ENCODE results near the gene EPHB2.

EPHB2 gene

DNA sequence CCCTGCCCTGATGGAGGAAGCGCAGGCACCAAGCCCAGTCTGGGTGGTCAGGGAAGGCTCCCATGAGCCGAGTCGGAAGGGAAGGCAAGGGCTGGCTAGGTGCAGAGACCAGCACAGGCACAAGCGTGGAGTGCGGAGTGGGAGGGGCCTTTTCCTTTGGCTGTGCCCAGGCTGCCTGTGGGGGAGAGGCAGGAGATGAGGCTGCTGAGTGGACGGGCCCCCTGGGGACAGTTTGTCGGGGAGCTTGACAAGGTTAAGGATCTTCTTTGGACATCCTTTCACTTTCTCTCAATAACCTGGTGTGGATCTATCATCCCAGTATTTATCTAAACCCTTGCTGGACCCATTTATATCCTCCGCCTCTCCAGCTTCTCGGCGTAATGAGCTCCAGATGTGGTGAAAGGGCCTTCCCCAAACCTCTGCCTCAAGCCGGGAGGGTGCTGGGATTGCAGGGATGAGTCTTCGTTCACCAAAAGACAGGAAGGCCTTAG lies 42.9 kb downstream of the EPHB2 start:
- Histone ChIP-seq H3K36me3 (ENCODE audit: control insufficient read depth, insufficient read depth, low read length) (no peaks in the 10 kb centered on the region), H3K27ac (ENCODE audit: low read depth, low read length) (no peak overlapping the region), H3K9me3 (ENCODE audit: control insufficient read depth, insufficient read depth, low read depth, low read length) (no peaks in the 10 kb centered on the region), H3K4me1 (ENCODE audit: control insufficient read depth, insufficient read depth, low read length) (peaks cover 15% of the 10 kb centered on the region; the same call in 1 of the 2 replicates), H3K9ac (ENCODE audit: low read length) (no peak overlapping the region), H3K4me3 (ENCODE audit: low read depth, low read length) (no peak overlapping the region), H3K27me3 (ENCODE audit: control insufficient read depth, insufficient read depth, low read length) (no peaks in the 10 kb centered on the region)

DNA sequence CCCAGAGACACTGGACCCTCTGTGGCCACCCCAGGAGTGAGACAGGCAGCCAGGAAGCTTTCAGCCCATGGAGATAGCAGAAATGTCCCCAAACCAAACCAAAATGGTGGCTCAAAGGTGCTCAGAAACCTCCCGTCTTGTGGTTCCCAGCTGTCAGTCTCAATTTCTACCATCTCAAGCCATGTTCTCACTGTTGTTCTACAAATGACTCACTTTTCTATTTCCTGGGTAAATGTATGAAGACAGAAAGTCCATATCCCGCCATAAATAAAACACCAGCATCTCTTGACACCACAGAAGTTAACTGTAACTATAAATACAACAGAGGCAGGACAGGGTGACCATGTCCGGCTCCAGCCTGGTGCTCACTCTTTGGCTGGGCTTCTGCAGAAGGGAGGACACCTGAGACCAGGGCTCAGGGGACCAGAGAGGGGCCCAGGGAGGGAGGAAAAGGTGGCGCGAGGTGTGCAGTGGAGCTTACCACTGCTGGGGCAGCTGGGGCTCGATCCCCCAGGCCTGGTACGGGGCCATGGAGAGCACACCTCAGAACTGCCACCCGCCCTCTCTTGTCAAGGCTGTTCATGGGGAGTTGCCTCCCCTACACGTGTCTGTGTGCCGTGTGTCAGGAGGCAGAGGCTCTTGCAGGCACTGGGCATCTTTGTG lies 43.6 kb downstream of the EPHB2 start:
- H3K4me3 ChIP-seq (ENCODE audit: low read depth, low read length), result no peak overlapping the region
- H3K9ac ChIP-seq (ENCODE audit: low read length), result no peak overlapping the region
- H3K4me1 ChIP-seq (ENCODE audit: control insufficient read depth, insufficient read depth, low read length), result peaks cover 15% of the 10 kb centered on the region; the same call in 1 of the 2 replicates
- no peaks in the 10 kb centered on the region for H3K36me3 ChIP-seq (ENCODE audit: control insufficient read depth, insufficient read depth, low read length)
- no peak overlapping the region for H3K27ac ChIP-seq (ENCODE audit: low read depth, low read length)
- H3K27me3 ChIP-seq (ENCODE audit: control insufficient read depth, insufficient read depth, low read length), result no peaks in the 10 kb centered on the region
- H3K9me3 ChIP-seq (ENCODE audit: control insufficient read depth, insufficient read depth, low read depth, low read length), result no peaks in the 10 kb centered on the region

DNA sequence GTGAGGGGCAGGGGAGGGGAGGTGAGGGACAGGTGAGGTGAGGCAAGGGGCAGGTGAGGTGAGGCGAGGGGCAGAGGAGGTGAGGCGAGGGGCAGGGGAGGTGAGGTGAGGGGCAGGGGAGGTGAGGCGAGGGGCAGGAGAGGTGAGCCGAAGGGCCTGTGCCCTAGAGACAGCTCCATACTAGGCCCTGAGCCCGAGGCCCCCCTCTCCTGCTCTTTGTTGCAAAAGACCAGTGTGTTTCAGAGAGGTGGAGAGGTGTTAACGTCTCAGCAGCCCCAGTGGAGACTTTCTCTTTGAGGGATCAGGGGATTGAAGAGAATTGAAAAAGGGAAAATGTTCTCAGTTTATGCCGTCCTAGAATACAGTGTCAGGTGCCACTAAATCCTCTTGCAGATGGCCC lies 44.2 kb downstream of the EPHB2 start:
- Histone ChIP-seq H3K27me3 (ENCODE audit: control insufficient read depth, insufficient read depth, low read length) (no peaks in the 10 kb centered on the region), H3K4me1 (ENCODE audit: control insufficient read depth, insufficient read depth, low read length) (peaks cover 15% of the 10 kb centered on the region; the same call in 1 of the 2 replicates), H3K27ac (ENCODE audit: low read depth, low read length) (no peak overlapping the region), H3K9me3 (ENCODE audit: control insufficient read depth, insufficient read depth, low read depth, low read length) (no peaks in the 10 kb centered on the region), H3K36me3 (ENCODE audit: control insufficient read depth, insufficient read depth, low read length) (no peaks in the 10 kb centered on the region), H3K4me3 (ENCODE audit: low read depth, low read length) (no peak overlapping the region), H3K9ac (ENCODE audit: low read length) (no peak overlapping the region)

DNA sequence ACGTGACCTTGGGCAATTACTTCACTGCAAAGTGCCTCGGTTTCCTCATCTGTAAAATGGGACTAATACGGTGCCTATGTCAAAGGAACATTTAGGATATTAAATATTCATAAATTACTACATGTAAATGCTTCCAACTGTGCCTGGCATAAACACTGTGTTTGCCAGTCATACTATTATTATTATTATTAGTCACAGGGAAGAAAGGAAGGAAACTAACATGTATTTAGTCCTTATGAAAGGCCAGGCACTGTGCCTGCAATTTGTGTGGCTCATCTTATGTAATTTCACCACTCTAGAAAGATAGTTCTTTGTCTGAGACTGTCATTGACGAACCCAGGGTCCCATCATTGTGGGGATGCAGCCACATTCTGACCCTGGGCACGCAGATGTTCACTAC lies 45.0 kb downstream of the EPHB2 start:
- peaks cover 13% of the 10 kb centered on the region; the same call in 1 of the 2 replicates for H3K4me1 ChIP-seq (ENCODE audit: control insufficient read depth, insufficient read depth, low read length)
- H3K9me3 ChIP-seq (ENCODE audit: control insufficient read depth, insufficient read depth, low read depth, low read length), result no peaks in the 10 kb centered on the region
- no peaks in the 10 kb centered on the region for H3K36me3 ChIP-seq (ENCODE audit: control insufficient read depth, insufficient read depth, low read length)
- H3K9ac ChIP-seq (ENCODE audit: low read length), result no peak overlapping the region
- H3K4me3 ChIP-seq (ENCODE audit: low read depth, low read length), result no peak overlapping the region
- no peak overlapping the region for H3K27ac ChIP-seq (ENCODE audit: low read depth, low read length)
- H3K27me3 ChIP-seq (ENCODE audit: control insufficient read depth, insufficient read depth, low read length), result no peaks in the 10 kb centered on the region

DNA sequence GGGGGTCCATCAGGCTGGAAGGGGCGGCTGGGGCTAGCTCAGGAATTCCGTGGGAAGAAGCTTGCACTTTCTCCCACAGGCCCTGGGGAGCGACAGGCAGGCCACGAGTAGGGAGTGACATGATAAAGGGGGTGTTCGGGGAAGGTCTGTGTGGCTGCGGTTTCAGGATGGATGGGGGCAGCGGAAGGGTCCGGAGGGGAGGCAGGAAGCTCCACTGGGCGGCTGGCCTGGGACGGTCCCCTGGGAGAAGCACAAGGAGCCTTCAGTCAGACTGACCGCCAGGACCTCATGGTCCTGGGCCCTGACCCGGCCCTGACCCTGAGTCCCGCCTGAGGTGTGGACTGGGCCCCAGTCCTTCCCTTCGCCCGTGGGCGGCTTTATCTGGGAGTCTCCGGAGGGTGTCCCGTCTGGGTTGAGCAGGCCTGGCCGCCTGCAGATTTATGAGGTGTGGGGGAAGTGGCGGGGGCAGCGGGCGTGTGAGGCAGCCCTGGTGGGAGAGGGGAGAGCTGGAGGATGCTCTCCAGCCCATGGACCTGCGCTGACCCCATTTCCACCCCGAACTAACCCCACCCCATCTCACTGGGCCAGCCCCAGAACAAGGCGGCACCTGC lies 45.6 kb downstream of the EPHB2 start:
- Histone ChIP-seq H3K27me3 (ENCODE audit: control insufficient read depth, insufficient read depth, low read length) (no peaks in the 10 kb centered on the region), H3K4me3 (ENCODE audit: low read depth, low read length) (no peak overlapping the region), H3K9me3 (ENCODE audit: control insufficient read depth, insufficient read depth, low read depth, low read length) (no peaks in the 10 kb centered on the region), H3K36me3 (ENCODE audit: control insufficient read depth, insufficient read depth, low read length) (no peaks in the 10 kb centered on the region), H3K27ac (ENCODE audit: low read depth, low read length) (no peak overlapping the region), H3K4me1 (ENCODE audit: control insufficient read depth, insufficient read depth, low read length) (peaks cover 7% of the 10 kb centered on the region; the same call in 1 of the 2 replicates), H3K9ac (ENCODE audit: low read length) (no peak overlapping the region)

DNA sequence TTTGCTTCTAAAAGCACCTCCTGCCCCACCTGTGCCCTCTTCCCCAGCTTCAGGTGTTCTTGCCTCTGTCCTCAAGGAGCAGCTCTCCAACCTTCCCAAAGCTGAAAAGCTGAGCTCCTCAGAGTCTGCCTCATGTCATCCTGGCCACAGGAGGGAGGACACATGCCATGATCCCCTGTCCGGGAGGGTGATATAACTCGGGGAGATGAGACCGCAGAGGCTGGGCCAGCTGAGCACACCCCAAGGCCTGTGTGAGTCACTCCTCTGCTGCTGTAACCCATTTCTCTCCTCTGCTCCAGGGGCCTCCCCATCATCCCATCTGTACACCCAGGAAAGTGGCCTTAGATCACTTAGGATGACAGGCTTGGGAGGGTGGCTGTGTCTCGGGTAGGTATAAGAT lies 49.8 kb downstream of the EPHB2 start:
- Histone ChIP-seq H3K9ac (ENCODE audit: low read length) (no peak overlapping the region), H3K36me3 (ENCODE audit: control insufficient read depth, insufficient read depth, low read length) (no peaks in the 10 kb centered on the region), H3K27ac (ENCODE audit: low read depth, low read length) (no peak overlapping the region), H3K4me1 (ENCODE audit: control insufficient read depth, insufficient read depth, low read length) (peaks cover 7% of the 10 kb centered on the region; the same call in 1 of the 2 replicates), H3K9me3 (ENCODE audit: control insufficient read depth, insufficient read depth, low read depth, low read length) (no peaks in the 10 kb centered on the region), H3K4me3 (ENCODE audit: low read depth, low read length) (no peak overlapping the region), H3K27me3 (ENCODE audit: control insufficient read depth, insufficient read depth, low read length) (no peaks in the 10 kb centered on the region; the same call in 1 of the 2 replicates)

DNA sequence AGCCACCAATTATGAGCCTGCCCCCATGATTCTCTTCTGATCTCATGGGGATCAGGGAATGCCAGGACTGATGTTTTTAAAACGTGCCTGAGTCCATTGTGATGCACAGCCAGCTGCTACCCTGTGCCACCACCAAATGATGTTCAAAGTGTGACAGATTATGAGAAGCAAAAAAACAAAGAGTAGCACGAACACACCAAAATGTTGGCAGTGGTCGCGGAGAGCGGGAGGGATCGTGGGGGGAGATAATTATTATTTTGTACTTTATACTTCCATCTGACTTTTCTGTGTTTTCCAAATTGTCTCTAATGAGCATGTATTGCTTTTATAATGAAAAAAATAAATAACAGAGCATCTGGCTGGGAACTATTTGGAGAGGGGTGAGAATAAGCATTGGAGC lies 50.5 kb downstream of the EPHB2 start:
- H3K4me1 ChIP-seq (ENCODE audit: control insufficient read depth, insufficient read depth, low read length), result peaks cover 7% of the 10 kb centered on the region; the same call in 1 of the 2 replicates
- H3K9me3 ChIP-seq (ENCODE audit: control insufficient read depth, insufficient read depth, low read depth, low read length), result no peaks in the 10 kb centered on the region
- no peak overlapping the region for H3K9ac ChIP-seq (ENCODE audit: low read length)
- H3K27ac ChIP-seq (ENCODE audit: low read depth, low read length), result no peak overlapping the region
- H3K27me3 ChIP-seq (ENCODE audit: control insufficient read depth, insufficient read depth, low read length), result no peaks in the 10 kb centered on the region; the same call in 1 of the 2 replicates
- no peaks in the 10 kb centered on the region for H3K36me3 ChIP-seq (ENCODE audit: control insufficient read depth, insufficient read depth, low read length)
- H3K4me3 ChIP-seq (ENCODE audit: low read depth, low read length), result no peak overlapping the region

DNA sequence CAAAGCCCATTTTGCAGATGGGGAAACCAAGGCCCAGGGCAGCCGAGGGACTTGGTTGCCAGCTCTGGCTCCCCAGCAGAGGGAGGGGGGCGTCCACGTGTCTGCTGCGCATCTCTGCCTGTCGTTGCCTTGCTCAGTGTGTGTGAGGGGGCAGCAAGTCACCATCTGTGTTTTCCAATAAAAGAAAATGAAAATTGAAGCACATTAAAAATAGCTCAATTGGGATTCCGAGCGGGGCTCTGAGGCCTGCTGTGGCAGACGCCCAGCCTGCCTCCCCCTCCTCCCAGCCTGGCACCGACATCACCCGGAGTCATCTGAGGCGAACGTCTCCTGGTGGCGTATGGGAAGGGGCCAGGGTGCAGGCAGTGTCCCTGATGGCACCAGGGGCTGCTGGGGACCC lies 51.2 kb downstream of the EPHB2 start:
- no peaks in the 10 kb centered on the region for H3K9me3 ChIP-seq (ENCODE audit: control insufficient read depth, insufficient read depth, low read depth, low read length)
- H3K36me3 ChIP-seq (ENCODE audit: control insufficient read depth, insufficient read depth, low read length), result no peaks in the 10 kb centered on the region
- no peaks in the 10 kb centered on the region; the same call in 1 of the 2 replicates for H3K27me3 ChIP-seq (ENCODE audit: control insufficient read depth, insufficient read depth, low read length)
- H3K4me1 ChIP-seq (ENCODE audit: control insufficient read depth, insufficient read depth, low read length), result peaks cover 7% of the 10 kb centered on the region; the same call in 1 of the 2 replicates
- no peak overlapping the region for H3K9ac ChIP-seq (ENCODE audit: low read length)
- no peak overlapping the region for H3K4me3 ChIP-seq (ENCODE audit: low read depth, low read length)
- no peak overlapping the region for H3K27ac ChIP-seq (ENCODE audit: low read depth, low read length)

DNA sequence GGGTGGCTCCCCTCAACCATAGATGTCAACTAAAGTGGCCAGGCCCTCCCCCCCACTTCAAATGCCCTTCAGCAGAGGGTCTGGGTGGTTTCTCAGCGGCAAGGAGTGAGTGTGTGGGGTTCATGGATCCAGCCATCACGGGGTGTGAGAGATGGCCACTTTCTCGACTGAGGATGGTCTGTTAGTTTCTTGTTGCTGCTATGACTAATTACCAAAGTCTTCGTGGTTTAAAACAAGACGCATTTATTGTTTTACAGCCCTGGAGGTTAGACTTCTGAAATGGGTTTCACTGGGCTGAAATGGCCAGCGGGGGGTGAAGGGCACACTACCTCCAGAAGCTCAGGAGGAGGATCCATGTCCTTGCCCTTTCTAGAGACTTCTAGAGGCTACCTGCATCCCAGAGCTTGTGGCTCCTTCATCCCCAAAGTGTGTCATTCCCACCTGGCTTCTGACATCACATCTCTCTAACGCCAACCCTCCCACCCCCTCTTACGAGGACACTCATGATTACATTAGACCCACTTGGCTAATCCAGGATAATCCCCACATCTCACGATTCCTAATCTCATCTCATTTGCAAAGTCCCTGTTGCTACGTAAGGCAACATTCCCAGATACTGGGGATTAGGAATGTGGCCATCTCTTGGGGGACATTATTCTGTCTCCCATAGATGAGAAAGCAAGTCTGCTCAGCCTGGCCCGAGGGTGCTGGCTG lies 53.0 kb downstream of the EPHB2 start:
- no peaks in the 10 kb centered on the region; the same call in 1 of the 2 replicates for H3K27me3 ChIP-seq (ENCODE audit: control insufficient read depth, insufficient read depth, low read length)
- no peak overlapping the region for H3K9ac ChIP-seq (ENCODE audit: low read length)
- no peaks in the 10 kb centered on the region for H3K36me3 ChIP-seq (ENCODE audit: control insufficient read depth, insufficient read depth, low read length)
- H3K27ac ChIP-seq (ENCODE audit: low read depth, low read length), result no peak overlapping the region
- no peaks in the 10 kb centered on the region for H3K9me3 ChIP-seq (ENCODE audit: control insufficient read depth, insufficient read depth, low read depth, low read length)
- no peak overlapping the region for H3K4me3 ChIP-seq (ENCODE audit: low read depth, low read length)
- H3K4me1 ChIP-seq (ENCODE audit: control insufficient read depth, insufficient read depth, low read length), result peaks cover 7% of the 10 kb centered on the region; the same call in 1 of the 2 replicates

DNA sequence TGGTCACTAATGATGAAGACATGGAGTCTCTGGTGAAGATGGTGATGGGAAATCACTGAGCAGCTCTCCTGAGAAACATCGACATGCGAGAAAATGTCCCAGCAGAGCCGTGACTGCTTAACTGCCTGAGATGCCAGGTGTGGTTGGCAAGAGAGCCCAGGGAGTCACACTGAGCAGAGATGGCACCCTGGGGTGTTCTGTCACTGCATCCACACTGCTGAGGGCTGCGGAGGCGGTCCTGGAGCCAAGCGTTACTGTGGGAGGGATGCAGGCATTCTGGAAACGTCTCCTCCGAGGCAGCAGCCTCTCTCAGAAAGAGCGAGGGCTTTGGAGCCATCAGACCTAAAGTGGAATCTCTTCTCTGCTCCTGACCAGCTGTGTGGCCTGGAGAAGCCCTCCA lies 57.2 kb downstream of the EPHB2 start:
- Histone ChIP-seq H3K4me1 (ENCODE audit: control insufficient read depth, insufficient read depth, low read length) (no peaks in the 10 kb centered on the region), H3K4me3 (ENCODE audit: low read depth, low read length) (no peak overlapping the region), H3K27me3 (ENCODE audit: control insufficient read depth, insufficient read depth, low read length) (no peaks in the 10 kb centered on the region; the same call in 1 of the 2 replicates), H3K36me3 (ENCODE audit: control insufficient read depth, insufficient read depth, low read length) (no peaks in the 10 kb centered on the region), H3K9ac (ENCODE audit: low read length) (no peak overlapping the region), H3K9me3 (ENCODE audit: control insufficient read depth, insufficient read depth, low read depth, low read length) (no peaks in the 10 kb centered on the region), H3K27ac (ENCODE audit: low read depth, low read length) (no peak overlapping the region)

DNA sequence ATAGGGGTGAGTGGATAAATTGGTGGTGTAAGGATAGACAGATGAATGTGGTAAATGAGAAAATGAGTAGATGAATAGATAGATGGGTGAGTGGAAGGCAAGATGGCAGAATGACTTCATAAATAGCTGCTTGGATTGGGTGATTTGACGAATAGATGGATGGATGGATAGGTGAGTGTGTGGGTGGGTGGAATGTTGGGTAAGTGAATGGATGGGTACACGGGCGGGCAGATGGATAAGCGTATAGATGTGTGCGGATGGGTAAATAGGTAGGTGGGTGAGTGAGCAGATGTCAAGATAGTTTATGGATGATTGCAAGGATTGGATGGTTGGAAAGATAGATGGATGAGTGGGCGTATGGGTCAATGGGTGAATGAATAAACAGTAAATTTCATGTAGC lies 59.3 kb downstream of the EPHB2 start:
- Histone ChIP-seq H3K4me3 (ENCODE audit: low read depth, low read length) (no peak overlapping the region), H3K36me3 (ENCODE audit: control insufficient read depth, insufficient read depth, low read length) (no peaks in the 10 kb centered on the region), H3K4me1 (ENCODE audit: control insufficient read depth, insufficient read depth, low read length) (no peaks in the 10 kb centered on the region), H3K9ac (ENCODE audit: low read length) (no peak overlapping the region), H3K9me3 (ENCODE audit: control insufficient read depth, insufficient read depth, low read depth, low read length) (no peaks in the 10 kb centered on the region), H3K27ac (ENCODE audit: low read depth, low read length) (no peak overlapping the region), H3K27me3 (ENCODE audit: control insufficient read depth, insufficient read depth, low read length) (no peaks in the 10 kb centered on the region)
